Keratinocyte (primary cell): Measurements from ENCODE around the gene DGKD. TPM values are rescaled to one million over a fixed set of nuclear protein-coding genes. Genes with fewer than 3 reads are reported as not detected.

Source experiments
- DNase-seq: peaks from one replicate; pipeline ENCODE4 v3.0.0-alpha.2; 2011; ENCODE audit warnings: low read depth, missing footprints, low spot score
- FAIRE-seq: peaks from 2 replicates; lab custom pipeline; 2011; peaks lifted over from hg19 to GRCh38; lab: Jason Lieb, UNC
- H2AFZ ChIP-seq: 2 replicates; pipeline ENCODE4 v1.6.0; 2012; ENCODE audit warnings: low read length, control low read depth, inconsistent platforms; ENCODE audit not compliant: control insufficient read depth
- H3K27ac ChIP-seq: 2 replicates; pipeline ENCODE4 v1.5.1; 2011; ENCODE audit warnings: low read length; ENCODE audit not compliant: control insufficient read depth, insufficient read depth
- H3K27me3 ChIP-seq: 3 replicates; pipeline ENCODE4 v1.6.0; 2011; ENCODE audit warnings: low read length; ENCODE audit not compliant: control insufficient read depth, insufficient read depth; ENCODE audit errors: extremely low read depth
- H3K36me3 ChIP-seq, 2 experiments: 2 replicates in 1 of 2; 3 replicates in 1 of 2; pipeline ENCODE4 v1.5.1; 2011; ENCODE audit warnings: low read length in 2 of 2, mild to moderate bottlenecking in 1 of 2; ENCODE audit not compliant: control insufficient read depth in 2 of 2, insufficient read depth in 2 of 2; ENCODE audit errors: extremely low read depth in 1 of 2
- H3K4me1 ChIP-seq: 3 replicates; pipeline ENCODE4 v1.5.1; 2011; ENCODE audit warnings: low read length; ENCODE audit not compliant: control insufficient read depth, insufficient read depth; ENCODE audit errors: extremely low read depth
- H3K4me2 ChIP-seq: 3 replicates; pipeline ENCODE4 v1.6.0; 2011; ENCODE audit warnings: low read depth, low read length; ENCODE audit not compliant: control insufficient read depth, insufficient read depth; ENCODE audit errors: extremely low read depth
- H3K4me3 ChIP-seq, 3 experiments: fragments of 200-600 bp in 1 of 3; sonication (generic) in 1 of 3; 2 replicates in 2 of 3; 3 replicates in 1 of 3; pipeline ENCODE4 v1.5.1; 2011 to 2016; ENCODE audit warnings: low read length in 3 of 3, mild to moderate bottlenecking in 3 of 3, control low read depth in 2 of 3, inconsistent platforms in 1 of 3, low read depth in 1 of 3, mixed read lengths in 1 of 3, mixed run types in 1 of 3, moderate library complexity in 1 of 3; ENCODE audit not compliant: control insufficient read depth in 2 of 3, insufficient read depth in 2 of 3; ENCODE audit errors: extremely low read depth in 1 of 3
- H3K79me2 ChIP-seq: 2 replicates; pipeline ENCODE4 v1.6.0; 2012; ENCODE audit warnings: low read length; ENCODE audit not compliant: control insufficient read depth, insufficient read depth
- H3K9ac ChIP-seq: 3 replicates; pipeline ENCODE4 v1.6.0; 2011; ENCODE audit warnings: low read length; ENCODE audit not compliant: control insufficient read depth, insufficient read depth; ENCODE audit errors: extremely low read depth
- H3K9me1 ChIP-seq: 3 replicates; pipeline ENCODE4 v1.6.0; 2011; ENCODE audit warnings: low read length; ENCODE audit not compliant: control insufficient read depth, insufficient read depth; ENCODE audit errors: extremely low read depth
- H3K9me3 ChIP-seq: 2 replicates; pipeline ENCODE4 v1.5.1; 2012; ENCODE audit warnings: low read depth, low read length; ENCODE audit not compliant: control insufficient read depth
- H4K20me1 ChIP-seq: 3 replicates; pipeline ENCODE4 v1.6.0; 2011; ENCODE audit warnings: low read length; ENCODE audit not compliant: control insufficient read depth, insufficient read depth; ENCODE audit errors: extremely low read depth
- EZH2 ChIP-seq: IDR thresholded peaks from one replicate; pipeline ENCODE4 v1.6.1; 2012; ENCODE audit warnings: inconsistent platforms, mild to moderate bottlenecking, low read length, moderate library complexity
- dilution Hi-C: fragments of 300-500 bp; cut with MboI; formaldehyde crosslinking; loops from one replicate; pipeline ENCODE4 v1.7.0; 2020; ENCODE audit warnings: low sequenced_read_pairs; ENCODE audit not compliant: extremely low pct_ligation_motif_present
- polyA plus RNA-seq, 5 experiments: library from polyadenylated mRNA; depleted of rRNA in 3 of 5; stranded (reverse) in 3 of 5; stranded (forward) in 1 of 5; unstranded in 1 of 5; fragments of >200 nt; gene quantifications; 1 replicate in 1 of 5; 2 replicates in 3 of 5; 3 replicates in 1 of 5; pipeline versions ENCODE4 v1.2.1 to v1.2.3, GENCODE V29; 2011 to 2012; ENCODE audit warnings: missing spikeins in 2 of 5, low read depth in 1 of 5, low replicate concordance in 1 of 5
- TF ChIP-seq, protein P1 (sequence below), 3 experiments: IDR thresholded peaks in 1 of 3; conservative IDR thresholded peaks in 1 of 3; optimal IDR thresholded peaks in 1 of 3; 2 replicates in 2 of 3; 3 replicates in 1 of 3; pipeline versions ENCODE3 to v1.5.1; 2011; ENCODE audit warnings: low read length in 3 of 3, mild to moderate bottlenecking in 3 of 3, moderate library complexity in 2 of 3, control low read depth in 1 of 3, inconsistent platforms in 1 of 3; ENCODE audit not compliant: insufficient read depth in 2 of 3; ENCODE audit errors: extremely low read depth in 1 of 3

The DGKD gene
- polyA plus RNA-seq, 1 donor (not counting 4 experiments of a cell fraction or from before 2014, with no cell fraction given): 6.1 TPM

DNA sequence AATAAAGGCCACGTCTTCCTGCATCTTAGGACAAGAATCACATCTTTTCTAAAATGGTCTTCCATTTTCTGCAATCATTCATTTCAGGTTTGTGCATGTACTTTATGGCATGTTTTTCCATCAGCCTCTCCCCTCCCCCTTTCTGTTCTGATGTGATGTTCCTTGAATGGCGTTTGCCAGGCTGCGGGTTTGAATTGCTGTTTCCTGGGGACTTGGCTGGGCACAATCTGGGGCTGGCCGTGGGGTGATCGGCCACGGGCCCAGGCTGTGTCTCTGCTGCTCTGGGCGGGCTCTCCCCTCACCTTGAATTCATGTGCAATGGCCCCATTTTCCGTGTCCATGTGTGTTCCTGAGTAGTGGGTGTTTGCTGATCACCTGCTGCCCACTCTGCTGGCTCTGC is 15.2 kb downstream of the DGKD start:
- Histone ChIP-seq H4K20me1 (no peaks in the 10 kb centered on the region), H3K9ac (no peak overlapping the region), H3K4me1 (no peaks in the 10 kb centered on the region), H3K4me3 (no peak overlapping the region), H3K4me2 (no peak overlapping the region), H3K36me3 (peaks cover 0 to 2% of the 10 kb centered on the region in 2 experiments), H3K27me3 (no peaks in the 10 kb centered on the region), H3K79me2 (peaks cover 2% of the 10 kb centered on the region), H3K27ac (no peak overlapping the region), H3K9me1 (no peaks in the 10 kb centered on the region), H2AFZ (no peak overlapping the region), H3K9me3 (no peaks in the 10 kb centered on the region)
- FAIRE-seq (no peak), DNase-seq (no peak)
- TF ChIP-seq EZH2: no peak
- TF ChIP-seq, protein P1, sequence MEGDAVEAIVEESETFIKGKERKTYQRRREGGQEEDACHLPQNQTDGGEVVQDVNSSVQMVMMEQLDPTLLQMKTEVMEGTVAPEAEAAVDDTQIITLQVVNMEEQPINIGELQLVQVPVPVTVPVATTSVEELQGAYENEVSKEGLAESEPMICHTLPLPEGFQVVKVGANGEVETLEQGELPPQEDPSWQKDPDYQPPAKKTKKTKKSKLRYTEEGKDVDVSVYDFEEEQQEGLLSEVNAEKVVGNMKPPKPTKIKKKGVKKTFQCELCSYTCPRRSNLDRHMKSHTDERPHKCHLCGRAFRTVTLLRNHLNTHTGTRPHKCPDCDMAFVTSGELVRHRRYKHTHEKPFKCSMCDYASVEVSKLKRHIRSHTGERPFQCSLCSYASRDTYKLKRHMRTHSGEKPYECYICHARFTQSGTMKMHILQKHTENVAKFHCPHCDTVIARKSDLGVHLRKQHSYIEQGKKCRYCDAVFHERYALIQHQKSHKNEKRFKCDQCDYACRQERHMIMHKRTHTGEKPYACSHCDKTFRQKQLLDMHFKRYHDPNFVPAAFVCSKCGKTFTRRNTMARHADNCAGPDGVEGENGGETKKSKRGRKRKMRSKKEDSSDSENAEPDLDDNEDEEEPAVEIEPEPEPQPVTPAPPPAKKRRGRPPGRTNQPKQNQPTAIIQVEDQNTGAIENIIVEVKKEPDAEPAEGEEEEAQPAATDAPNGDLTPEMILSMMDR (optimal IDR thresholded peaks at IDR 0.05 in 1 of 3, IDR thresholded peaks at IDR 0.05 in 1 of 3, conservative IDR thresholded peaks at IDR 0.05 in 1 of 3; ENCODE audit: extremely low read depth in 1 of 3, insufficient read depth in 2 of 3, low read length in 3 of 3): no peak
- dilution Hi-C loops: no loop called here

GRCh38 chr2:233369897-233370685 is 15.8 kb downstream of the DGKD start:
- H3K4me3 ChIP-seq: no peak overlapping the region
- H3K9me3 ChIP-seq: no peaks in the 10 kb centered on the region
- peaks cover 2% of the 10 kb centered on the region for H3K79me2 ChIP-seq
- H3K36me3 ChIP-seq: peaks cover 0 to 2% of the 10 kb centered on the region in 2 experiments
- no peaks in the 10 kb centered on the region for H4K20me1 ChIP-seq
- H3K9ac ChIP-seq: no peak overlapping the region
- no peaks in the 10 kb centered on the region for H3K9me1 ChIP-seq
- TF ChIP-seq, protein P1 (optimal IDR thresholded peaks at IDR 0.05 in 1 of 3, IDR thresholded peaks at IDR 0.05 in 1 of 3, conservative IDR thresholded peaks at IDR 0.05 in 1 of 3; ENCODE audit: extremely low read depth in 1 of 3, insufficient read depth in 2 of 3, low read length in 3 of 3): no peak
- no peak for TF ChIP-seq EZH2
- no peak for DNase-seq
- H3K4me2 ChIP-seq: no peak overlapping the region
- H3K27me3 ChIP-seq: no peaks in the 10 kb centered on the region
- no peaks in the 10 kb centered on the region for H3K4me1 ChIP-seq
- dilution Hi-C loops: no loop called here
- no peak overlapping the region for H2AFZ ChIP-seq
- no peak overlapping the region for H3K27ac ChIP-seq
- FAIRE-seq: no peak
